DND-41 (cell line): ENCODE measurements around the gene GFI1.

Experiments
- ATAC-seq: fragments of 200-7000 bp; cut with Tn5 transposase; 3 replicates; pipeline ENCODE4 v1.9.1; 2021; ENCODE audit warnings: low read depth; ENCODE audit not compliant: insufficient read depth
- DNase-seq: peaks from one replicate; pipeline ENCODE4 v3.0.0-alpha.2; 2020
- H2AFZ ChIP-seq: 2 replicates; pipeline ENCODE4 v1.6.0; 2012; ENCODE audit warnings: low read depth, low read length
- H3K27ac ChIP-seq: 2 replicates; pipeline ENCODE4 v1.5.1; 2012; ENCODE audit warnings: low read length, inconsistent platforms
- H3K27me3 ChIP-seq: fragments of 200-600 bp; sonication (generic); 2 replicates; pipeline ENCODE4 v1.6.0; 2012; ENCODE audit warnings: low read length, mild to moderate bottlenecking, inconsistent platforms; ENCODE audit not compliant: insufficient read depth, poor library complexity
- H3K36me3 ChIP-seq: 2 replicates; pipeline ENCODE4 v1.5.1; 2012; ENCODE audit warnings: low read length, inconsistent platforms; ENCODE audit not compliant: insufficient read depth
- H3K4me1 ChIP-seq: 2 replicates; pipeline ENCODE4 v1.5.1; 2012; ENCODE audit warnings: mild to moderate bottlenecking, low read length; ENCODE audit not compliant: insufficient read depth
- H3K4me2 ChIP-seq: 2 replicates; pipeline ENCODE4 v1.6.0; 2012; ENCODE audit warnings: mild to moderate bottlenecking, moderate library complexity, low read length, inconsistent platforms; ENCODE audit not compliant: insufficient read depth
- H3K4me3 ChIP-seq, 2 experiments: fragments of 200-600 bp in 1 of 2; shearing (Covaris generic) in 1 of 2; 2 replicates each; pipeline ENCODE4 v1.5.1; 2012 to 2016; ENCODE audit warnings: inconsistent platforms in 2 of 2, low read length in 2 of 2, mild to moderate bottlenecking in 2 of 2, low read depth in 1 of 2, moderate library complexity in 1 of 2
- H3K79me2 ChIP-seq: 2 replicates; pipeline ENCODE4 v1.6.0; 2012; ENCODE audit warnings: low read length, inconsistent platforms; ENCODE audit not compliant: insufficient read depth
- H3K9ac ChIP-seq: 2 replicates; pipeline ENCODE4 v1.6.0; 2012; ENCODE audit warnings: low read depth, mild to moderate bottlenecking, inconsistent platforms, low read length, moderate library complexity
- H3K9me3 ChIP-seq: 2 replicates; pipeline ENCODE4 v1.5.1; 2012; ENCODE audit warnings: low read length, moderate library complexity, mild to moderate bottlenecking, inconsistent platforms; ENCODE audit not compliant: insufficient read depth, severe bottlenecking
- H4K20me1 ChIP-seq: 2 replicates; pipeline ENCODE4 v1.6.0; 2012; ENCODE audit warnings: low read length; ENCODE audit not compliant: insufficient read depth
- EZH2 ChIP-seq: IDR thresholded peaks from 3 replicates; pipeline ENCODE4 v1.6.1; 2012; ENCODE audit warnings: borderline replicate concordance, low read depth, mild to moderate bottlenecking, moderate library complexity, low read length, inconsistent platforms; ENCODE audit not compliant: severe bottlenecking
- TF ChIP-seq, protein P1 (sequence below): IDR thresholded peaks from 2 replicates; pipeline ENCODE4 v1.5.1; 2012; ENCODE audit warnings: borderline replicate concordance, low read length, moderate library complexity, mild to moderate bottlenecking; ENCODE audit not compliant: poor library complexity, severe bottlenecking; ENCODE audit errors: extremely low read depth

The GFI1 gene

DNA sequence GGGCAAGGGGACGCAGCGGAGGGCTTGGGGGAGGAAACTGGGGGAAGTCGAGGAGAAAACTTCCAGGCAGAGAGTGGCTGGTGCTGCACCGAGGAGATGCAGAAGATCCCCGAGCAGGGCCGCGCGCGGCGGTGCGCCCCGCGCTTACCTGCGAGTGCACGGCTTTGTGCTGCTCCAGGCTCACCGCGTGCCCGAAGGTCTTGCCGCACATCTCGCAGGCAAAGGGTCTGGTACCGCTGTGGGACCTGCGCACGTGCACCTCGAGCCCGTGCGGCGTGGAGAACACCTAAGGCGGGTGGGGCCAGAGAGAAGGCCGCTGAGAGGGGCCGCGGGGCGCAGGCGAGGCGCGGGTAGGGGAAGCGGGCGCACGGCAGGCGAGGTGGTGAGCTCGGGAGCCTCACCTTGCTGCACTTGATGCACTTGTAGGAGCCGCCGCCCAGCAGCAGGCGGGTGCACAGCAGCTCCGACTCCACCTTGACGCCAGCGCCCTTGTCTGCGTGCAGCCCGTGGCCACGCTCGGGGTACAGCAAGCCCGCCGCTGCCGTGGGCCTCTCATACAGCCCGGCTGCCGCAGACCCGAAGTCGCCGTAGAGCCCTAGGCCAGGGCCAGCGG, 6.4 kb downstream of the GFI1 start:
- H3K36me3 ChIP-seq, result peaks cover 86% of the 10 kb centered on the region
- ATAC-seq (no peak), DNase-seq (no peak)
- peaks cover 78% of the 10 kb centered on the region for H3K4me1 ChIP-seq
- H3K27ac ChIP-seq, result peak overlapping the region; percentile 92
- peaks cover 26% of the 10 kb centered on the region for H4K20me1 ChIP-seq
- H3K27me3 ChIP-seq, result no peaks in the 10 kb centered on the region
- H3K4me3 ChIP-seq, result peak overlapping the region in 1 of 2 experiments; percentile 71; a peak in 2 of 4 replicates
- no peak for TF ChIP-seq EZH2
- TF ChIP-seq, protein P1, sequence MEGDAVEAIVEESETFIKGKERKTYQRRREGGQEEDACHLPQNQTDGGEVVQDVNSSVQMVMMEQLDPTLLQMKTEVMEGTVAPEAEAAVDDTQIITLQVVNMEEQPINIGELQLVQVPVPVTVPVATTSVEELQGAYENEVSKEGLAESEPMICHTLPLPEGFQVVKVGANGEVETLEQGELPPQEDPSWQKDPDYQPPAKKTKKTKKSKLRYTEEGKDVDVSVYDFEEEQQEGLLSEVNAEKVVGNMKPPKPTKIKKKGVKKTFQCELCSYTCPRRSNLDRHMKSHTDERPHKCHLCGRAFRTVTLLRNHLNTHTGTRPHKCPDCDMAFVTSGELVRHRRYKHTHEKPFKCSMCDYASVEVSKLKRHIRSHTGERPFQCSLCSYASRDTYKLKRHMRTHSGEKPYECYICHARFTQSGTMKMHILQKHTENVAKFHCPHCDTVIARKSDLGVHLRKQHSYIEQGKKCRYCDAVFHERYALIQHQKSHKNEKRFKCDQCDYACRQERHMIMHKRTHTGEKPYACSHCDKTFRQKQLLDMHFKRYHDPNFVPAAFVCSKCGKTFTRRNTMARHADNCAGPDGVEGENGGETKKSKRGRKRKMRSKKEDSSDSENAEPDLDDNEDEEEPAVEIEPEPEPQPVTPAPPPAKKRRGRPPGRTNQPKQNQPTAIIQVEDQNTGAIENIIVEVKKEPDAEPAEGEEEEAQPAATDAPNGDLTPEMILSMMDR, result no peak
- no peak overlapping the region for H2AFZ ChIP-seq
- H3K9me3 ChIP-seq, result no peaks in the 10 kb centered on the region
- H3K4me2 ChIP-seq, result peak overlapping the region; percentile 68
- H3K9ac ChIP-seq, result peak overlapping the region; percentile 98
- peaks cover 83% of the 10 kb centered on the region for H3K79me2 ChIP-seq

DNA sequence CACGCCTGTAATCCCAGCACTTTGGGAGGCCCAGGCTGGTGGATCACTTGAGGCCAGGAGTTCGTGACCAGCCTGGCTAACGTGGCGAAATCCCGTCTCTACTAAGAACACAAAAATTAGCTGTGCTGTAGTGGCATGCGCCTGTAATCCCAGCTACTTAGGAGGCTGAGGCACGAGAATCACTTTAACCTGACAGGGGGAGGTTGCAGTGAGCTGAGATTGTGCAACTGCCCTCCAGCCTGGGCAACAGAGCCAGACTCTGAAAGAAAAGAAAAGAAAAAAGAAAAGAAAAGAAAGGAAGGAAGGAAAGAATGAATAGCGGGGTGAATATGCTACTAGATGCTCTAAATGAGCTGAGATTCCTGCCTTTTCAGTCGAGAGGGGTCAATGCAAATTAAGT, 7.1 kb downstream of the GFI1 start:
- Histone ChIP-seq H2AFZ (no peak overlapping the region), H4K20me1 (peaks cover 31% of the 10 kb centered on the region), H3K27ac (peak overlapping the region; percentile 92), H3K4me2 (peak overlapping the region; percentile 68), H3K4me3 (peak overlapping the region in 1 of 2 experiments; percentile 71; a peak in 2 of 4 replicates), H3K4me1 (peaks cover 85% of the 10 kb centered on the region), H3K27me3 (no peaks in the 10 kb centered on the region), H3K36me3 (peaks cover 88% of the 10 kb centered on the region), H3K9ac (peak overlapping the region; percentile 98), H3K9me3 (no peaks in the 10 kb centered on the region), H3K79me2 (peaks cover 85% of the 10 kb centered on the region)
- no peak for TF ChIP-seq EZH2
- TF ChIP-seq, protein P1, result no peak
- no peak for ATAC-seq
- peak; percentile 2 for DNase-seq

DNA sequence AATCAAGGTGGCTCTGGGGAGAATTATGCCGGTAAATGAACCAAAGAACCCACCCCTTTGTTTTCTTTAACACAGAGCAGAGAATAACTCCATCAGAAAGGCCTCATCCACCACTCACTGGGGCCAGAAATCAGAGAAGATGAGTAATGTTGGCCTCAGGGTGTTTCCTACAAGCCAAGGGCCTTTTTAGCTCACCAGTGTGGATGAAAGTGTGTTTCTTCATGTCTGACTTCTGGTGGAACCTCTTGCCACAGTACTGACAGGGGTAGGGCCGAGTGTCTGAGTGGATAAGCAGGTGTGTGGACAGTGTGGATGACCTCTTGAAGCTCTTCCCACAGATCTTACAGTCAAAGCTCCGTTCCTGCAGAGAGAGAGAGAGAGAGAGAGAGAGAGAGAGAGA, 8.3 kb downstream of the GFI1 start:
- ATAC-seq, result no peak
- peak; percentile 24 for DNase-seq
- Histone ChIP-seq H3K27ac (peak overlapping the region; percentile 92), H3K4me2 (peak overlapping the region; percentile 68), H3K9ac (peak overlapping the region; percentile 98), H3K9me3 (no peaks in the 10 kb centered on the region), H3K4me3 (peak overlapping the region in 1 of 2 experiments; percentile 71; a peak in 2 of 4 replicates), H4K20me1 (peaks cover 31% of the 10 kb centered on the region), H2AFZ (no peak overlapping the region), H3K27me3 (no peaks in the 10 kb centered on the region), H3K79me2 (peaks cover 85% of the 10 kb centered on the region), H3K4me1 (peaks cover 97% of the 10 kb centered on the region), H3K36me3 (peaks cover 94% of the 10 kb centered on the region)
- TF ChIP-seq, protein P1, result no peak
- TF ChIP-seq EZH2, result no peak
